A549 (cell line): ENCODE data around the gene PGBD5. TPM values are rescaled to one million over a fixed set of nuclear protein-coding genes. Genes with fewer than 3 reads are reported as not detected.

ENCODE experiments used
- ATAC-seq, 2 experiments: fragments of 200-7000 bp in 1 of 2; fragments of >200 bp in 1 of 2; cut with Nextera tagmentation in 1 of 2; cut with Tn5 transposase in 1 of 2; 3 replicates each; pipeline versions ENCODE4 v1.8.0 to v1.9.1; 2018 to 2020; ENCODE audit warnings: mild to moderate bottlenecking in 1 of 2, moderate library complexity in 1 of 2
- CTCF ChIA-PET: fragments of 300-600 bp; sonication (Branson Sonifier 250); formaldehyde crosslinking; extraction: SDS; loops from one replicate; lab custom pipeline; 2021; ENCODE audit warnings: antibody characterized with exemption, inconsistent platforms; lab: Yijun Ruan, JAX
- POLR2A ChIA-PET: fragments of 350-600 bp; formaldehyde crosslinking; extraction: SDS; loops from one replicate; lab custom pipeline; 2021; ENCODE audit warnings: antibody characterized with exemption, inconsistent platforms; lab: Yijun Ruan, JAX
- DNase-seq, 2 experiments: peaks; one replicate each; pipeline versions ENCODE4 v3.0.0 to v3.0.0-alpha.2; 2011 to 2016; ENCODE audit warnings: low read depth in 1 of 2, low spot score in 1 of 2
- FAIRE-seq: peaks from 2 replicates; lab custom pipeline; 2011; peaks lifted over from hg19 to GRCh38; lab: Jason Lieb, UNC
- H3K27ac ChIP-seq, 2 experiments: fragments of >200 bp; sonication (Bioruptor Twin); formaldehyde crosslinking; 3 replicates each; pipeline ENCODE4 v1.5.1; 2016 to 2017
- H3K4me1 ChIP-seq: fragments of >200 bp; sonication (Bioruptor Twin); formaldehyde crosslinking; 3 replicates; pipeline ENCODE4 v1.6.1; 2016
- H3K4me2 ChIP-seq: fragments of >200 bp; sonication (Bioruptor Twin); formaldehyde crosslinking; 3 replicates; pipeline ENCODE4 v1.6.1; 2016
- H3K4me3 ChIP-seq: fragments of >200 bp; sonication (Bioruptor Twin); formaldehyde crosslinking; 3 replicates; pipeline ENCODE4 v1.5.1; 2016
- H3K9me3 ChIP-seq: fragments of >200 bp; sonication (Bioruptor Twin); formaldehyde crosslinking; 3 replicates; pipeline ENCODE4 v1.6.1; 2016
- ATOH8 ChIP-seq: fragments of 250-450 bp; sonication (Bioruptor Pico); IDR thresholded peaks from 2 replicates; pipeline ENCODE4 v1.5.0; 2020; ENCODE audit warnings: low read depth, mild to moderate bottlenecking, moderate library complexity
- BCL3 ChIP-seq: fragments of >200 bp; sonication (Bioruptor Twin); formaldehyde crosslinking; IDR thresholded peaks from 3 replicates; pipeline ENCODE4 v1.6.1; 2016
- BHLHE40 ChIP-seq: IDR thresholded peaks from 2 replicates; pipeline ENCODE4 v1.6.1; 2012; ENCODE audit warnings: low read depth, low read length, inconsistent platforms
- CBX2 ChIP-seq: fragments of 200-600 bp; sonication (generic); IDR thresholded peaks from 2 replicates; pipeline ENCODE4 v1.6.1; 2016; ENCODE audit warnings: low read depth, mild to moderate bottlenecking, borderline replicate concordance
- CTCF ChIP-seq: fragments of >200 bp; sonication (Bioruptor Twin); formaldehyde crosslinking; IDR thresholded peaks from 3 replicates; pipeline ENCODE4 v1.5.1; 2016
- E2F6 ChIP-seq: IDR thresholded peaks from 2 replicates; pipeline ENCODE4 v1.6.1; 2012; ENCODE audit warnings: low read depth, borderline replicate concordance
- EHMT2 ChIP-seq: fragments of 200-600 bp; sonication (generic); IDR thresholded peaks from 2 replicates; pipeline ENCODE4 v1.6.1; 2016; ENCODE audit warnings: antibody characterized with exemption, low read depth, mild to moderate bottlenecking, moderate library complexity
- ELK1 ChIP-seq: fragments of 150-350 bp; IDR thresholded peaks from 2 replicates; pipeline ENCODE4 v1.6.1; 2014; ENCODE audit warnings: low read depth, mild to moderate bottlenecking, low read length
- FOSL2 ChIP-seq, 2 experiments: fragments of 450-650 bp in 1 of 2; fragments of >200 bp in 1 of 2; sonication (Bioruptor Twin) in 1 of 2; formaldehyde crosslinking; IDR thresholded peaks; 2 replicates each; pipeline versions ENCODE4 v1.5.0 to v1.6.1; 2016 to 2020; ENCODE audit warnings: mild to moderate bottlenecking in 1 of 2, moderate library complexity in 1 of 2
- HES2 ChIP-seq: fragments of >200 bp; sonication (Bioruptor Twin); formaldehyde crosslinking; IDR thresholded peaks from 2 replicates; pipeline ENCODE4 v1.6.1; 2016
- HEYL ChIP-seq: fragments of 250-450 bp; sonication (Bioruptor Pico); IDR thresholded peaks from 2 replicates; pipeline ENCODE4 v1.8.0; 2021; ENCODE audit warnings: mild to moderate bottlenecking, moderate library complexity
- HMGXB4 ChIP-seq: fragments of 250-450 bp; sonication (Bioruptor Pico); IDR thresholded peaks from 2 replicates; pipeline ENCODE4 v1.5.0; 2021; ENCODE audit warnings: mild to moderate bottlenecking, moderate library complexity, borderline replicate concordance
- JUN ChIP-seq, 2 experiments: fragments of >200 bp; sonication (Bioruptor Twin); formaldehyde crosslinking; IDR thresholded peaks; 2 replicates in 1 of 2; 3 replicates in 1 of 2; pipeline ENCODE4 v1.6.1; 2016 to 2017
- JUNB ChIP-seq: fragments of >200 bp; sonication (Bioruptor Twin); formaldehyde crosslinking; IDR thresholded peaks from 2 replicates; pipeline ENCODE4 v1.6.1; 2016
- KDM1A ChIP-seq: fragments of 200-600 bp; sonication (generic); IDR thresholded peaks from 2 replicates; pipeline ENCODE4 v1.6.1; 2016; ENCODE audit warnings: low read depth, mild to moderate bottlenecking
- MAFK ChIP-seq: fragments of 450-650 bp; IDR thresholded peaks from 2 replicates; pipeline ENCODE4 v1.6.1; 2014; ENCODE audit not compliant: partially characterized antibody
- NR3C1 ChIP-seq: fragments of >200 bp; sonication (Bioruptor Twin); formaldehyde crosslinking; IDR thresholded peaks from 3 replicates; pipeline ENCODE4 v1.6.1; 2017
- POLR2A ChIP-seq: IDR thresholded peaks from 2 replicates; pipeline ENCODE4 v1.6.1; 2012; ENCODE audit warnings: mild to moderate bottlenecking, low read length
- RARB ChIP-seq: fragments of 250-450 bp; sonication (Bioruptor Pico); IDR thresholded peaks from 2 replicates; pipeline ENCODE4 v1.8.0; 2021; ENCODE audit warnings: mild to moderate bottlenecking, moderate library complexity
- RFX5 ChIP-seq: fragments of 450-650 bp; IDR thresholded peaks from 2 replicates; pipeline ENCODE4 v1.7.1; 2014; ENCODE audit warnings: antibody characterized with exemption, mild to moderate bottlenecking, moderate library complexity
- RNF2 ChIP-seq: fragments of 200-600 bp; sonication (generic); IDR thresholded peaks from 2 replicates; pipeline ENCODE4 v1.6.1; 2016; ENCODE audit warnings: low read depth, mild to moderate bottlenecking, antibody characterized with exemption, moderate library complexity, borderline replicate concordance
- SMC3 ChIP-seq: fragments of >200 bp; sonication (Bioruptor Twin); formaldehyde crosslinking; IDR thresholded peaks from 3 replicates; pipeline ENCODE4 v1.6.1; 2018; ENCODE audit warnings: inconsistent platforms
- TFCP2L1 ChIP-seq: fragments of 250-450 bp; sonication (Bioruptor Pico); IDR thresholded peaks from 2 replicates; pipeline ENCODE4 v1.5.0; 2021; ENCODE audit warnings: mild to moderate bottlenecking
- USF2 ChIP-seq: fragments of 450-650 bp; IDR thresholded peaks from 2 replicates; pipeline ENCODE4 v1.6.1; 2014; ENCODE audit warnings: antibody characterized with exemption
- ZSCAN20 ChIP-seq: fragments of 250-450 bp; sonication (Bioruptor Pico); IDR thresholded peaks from 2 replicates; pipeline ENCODE4 v1.8.0; 2022; ENCODE audit warnings: mild to moderate bottlenecking, moderate library complexity
- WGBS: methylation state at CpG from one replicate; pipeline ENCODE4 v1.1.6; 2017; ENCODE audit errors: missing lambda C conversion rate; 5-methylcytosine and 5-hydroxymethylcytosine counted together
- polyA plus RNA-seq, 4 experiments: library from polyadenylated mRNA; depleted of rRNA in 3 of 4; stranded (reverse); fragments of >200 nt; fragmentation: RNase III in 1 of 4; extraction: RNeasy Plus Mini Kit Qiagen cat#74134 plus additional on column Dnase treatment in 1 of 4; gene quantifications; 2 replicates in 3 of 4; 3 replicates in 1 of 4; pipeline ENCODE4 v1.2.3, GENCODE V29; 2011 to 2017

Gene PGBD5
- polyA plus RNA-seq, 2 of the 4 experiments (the other 2 are of a cell fraction) = 0.04 to 0.66 TPM

GRCh38 chr1:230351983-230352382 is 74.1 kb downstream of the PGBD5 start:
- no peak overlapping the region for H3K4me3 ChIP-seq
- H3K9me3 ChIP-seq = no peaks in the 10 kb centered on the region
- no peak for TF ChIP-seq BCL3
- no peak for TF ChIP-seq EHMT2
- TF ChIP-seq JUN (IDR thresholded peaks at IDR 0.05) = no peak
- TF ChIP-seq KDM1A = no peak
- TF ChIP-seq ZSCAN20 (CRISPR knock-in tag) = no peak
- TF ChIP-seq FOSL2 (IDR thresholded peaks at IDR 0.05) = no peak
- TF ChIP-seq FOSL2 (CRISPR knock-in tag; IDR thresholded peaks at IDR 0.05) = no peak
- TF ChIP-seq MAFK = no peak
- no peak overlapping the region for H3K27ac ChIP-seq
- ChIA-PET POLR2A (no interaction called here), CTCF (no interaction called here)
- DNase-seq (no peak), ATAC-seq (no peak), FAIRE-seq (no peak)
- H3K4me1 ChIP-seq = no peaks in the 10 kb centered on the region
- WGBS = 59% methylated on average over 6 of the region's 6 CpGs
- no peak overlapping the region for H3K4me2 ChIP-seq

- POLR2A ChIA-PET = no interaction called here
- Histone ChIP-seq H3K4me1 (no peaks in the 10 kb centered on the region), H3K4me3 (no peak overlapping the region), H3K4me2 (no peak overlapping the region), H3K27ac (no peak overlapping the region), H3K9me3 (no peaks in the 10 kb centered on the region)
- FAIRE-seq (no peak), DNase-seq (no peak), ATAC-seq (no peak)
- CTCF ChIA-PET = no interaction called here
- TF ChIP-seq RARB (CRISPR knock-in tag) = no peak
- no peak for TF ChIP-seq JUNB
- TF ChIP-seq E2F6 = no peak
- TF ChIP-seq HES2 = no peak
- no peak for TF ChIP-seq RNF2
- no peak for TF ChIP-seq SMC3
- no peak for TF ChIP-seq RFX5
- TF ChIP-seq ATOH8 (CRISPR knock-in tag) = no peak
- WGBS = 3% methylated on average over 2 of the region's 2 CpGs
These were observed 74.6 kb downstream of the PGBD5 start for GRCh38 chr1:230351514-230351913.

- Histone ChIP-seq H3K4me1 (no peaks in the 10 kb centered on the region), H3K4me2 (no peak overlapping the region), H3K4me3 (no peak overlapping the region), H3K9me3 (no peaks in the 10 kb centered on the region), H3K27ac (no peak overlapping the region)
- ATAC-seq (peak in 1 of 2 experiments; percentile 32; a peak in 1 of 6 replicates), DNase-seq (no peak), FAIRE-seq (no peak)
- WGBS = 47% methylated on average over 12 of the region's 13 CpGs
- ChIA-PET CTCF (interaction anchor here (1.0 kb wide), 1 partner anchor 13 kb away, joined by 3 read pairs; no protein-coding TSS in a partner anchor), POLR2A (no interaction called here)
- TF ChIP-seq POLR2A (no peak), NR3C1 (no peak), USF2 (no peak), HMGXB4 (CRISPR knock-in tag) (no peak), BHLHE40 (no peak), ELK1 (no peak), TFCP2L1 (CRISPR knock-in tag) (no peak), CBX2 (no peak), CTCF (no peak), RNF2 (no peak), HEYL (no peak), SMC3 (no peak)
These were observed 75.8 kb downstream of the PGBD5 start for GRCh38 chr1:230350208-230350921.
